Medulla oblongata (tissue), 1 donor: ENCODE results near the gene DAPK1.

Source experiments
- DNase-seq: peaks from one replicate; pipeline ENCODE4 v3.0.0-alpha.2; 2015; ENCODE audit errors: extremely low spot score

The DAPK1 gene

GRCh38 chr9:87516926-87517290 is 19.2 kb downstream of the DAPK1 start:
- no peak for DNase-seq

- no peak for DNase-seq
Measured at GRCh38 chr9:87517732-87518131, 20.1 kb downstream of the DAPK1 start.

- peak; percentile 50 for DNase-seq
Measured at GRCh38 chr9:87518702-87519335, 21.2 kb downstream of the DAPK1 start.

GRCh38 chr9:87519461-87519860 is 21.8 kb downstream of the DAPK1 start:
- DNase-seq, result no peak

- DNase-seq, result no peak
Measured at GRCh38 chr9:87520172-87520683, 22.6 kb downstream of the DAPK1 start.

- DNase-seq, result no peak
Measured at GRCh38 chr9:87521834-87522233, 24.2 kb downstream of the DAPK1 start.

GRCh38 chr9:87524061-87524460 is 26.4 kb downstream of the DAPK1 start:
- DNase-seq, result no peak

- no peak for DNase-seq
Measured at GRCh38 chr9:87525546-87526303, 28.1 kb downstream of the DAPK1 start.

- no peak for DNase-seq
Measured at GRCh38 chr9:87527211-87527916, 29.7 kb downstream of the DAPK1 start.

GRCh38 chr9:87528969-87529368 is 31.3 kb downstream of the DAPK1 start:
- DNase-seq, result peak; percentile 22

GRCh38 chr9:87529671-87530070 is 32.0 kb downstream of the DAPK1 start:
- DNase-seq, result no peak

- no peak for DNase-seq
Measured at GRCh38 chr9:87530716-87531115, 33.0 kb downstream of the DAPK1 start.

- no peak for DNase-seq
Measured at GRCh38 chr9:87531370-87532295, 34.0 kb downstream of the DAPK1 start.

GRCh38 chr9:87533271-87533670 is 35.6 kb downstream of the DAPK1 start:
- DNase-seq, result no peak

- no peak for DNase-seq
Measured at GRCh38 chr9:87534036-87534435, 36.4 kb downstream of the DAPK1 start.

GRCh38 chr9:87534957-87535356 is 37.3 kb downstream of the DAPK1 start:
- DNase-seq, result no peak

- DNase-seq, result no peak
Measured at GRCh38 chr9:87535817-87536539, 38.3 kb downstream of the DAPK1 start.

GRCh38 chr9:87537625-87538024 is 40.0 kb downstream of the DAPK1 start:
- no peak for DNase-seq

- no peak for DNase-seq
Measured at GRCh38 chr9:87540444-87541105, 42.9 kb downstream of the DAPK1 start.

GRCh38 chr9:87541663-87542062 is 44.0 kb downstream of the DAPK1 start:
- DNase-seq, result no peak
